Glomerular visceral epithelial cell (primary cell): ENCODE data around the gene TBC1D2B.

Source experiments
- DNase-seq: peaks from one replicate; pipeline ENCODE4 v3.0.0-alpha.2; 2016; ENCODE audit errors: extremely low spot score

Gene TBC1D2B

GRCh38 chr15:77945566-77945965, 131.9 kb downstream of the TBC1D2B start:
- DNase-seq = no peak
